Heart left ventricle (tissue), 16 donors: Measurements from ENCODE around the gene MAGEC3. TPM values are rescaled to one million over a fixed set of nuclear protein-coding genes. Genes with fewer than 3 reads are reported as not detected.

ENCODE experiments used
- ATAC-seq, 4 donors: fragments of 200-7000 bp; cut with Tn5 transposase; one replicate each; pipeline ENCODE4 v1.9.1; 2020 to 2022; ENCODE audit warnings: moderate library complexity in 4 of 4, mild to moderate bottlenecking in 3 of 4, moderate number of reproducible peaks in 1 of 4
- DNase-seq, 5 donors: peaks; one replicate each; pipeline ENCODE4 v3.0.0-alpha.2; 2020
- H3K27ac ChIP-seq, 12 donors: fragments of 200-600 bp; sonication (generic) in 4 of 12; one replicate each; pipeline versions ENCODE4 v1.5.0 to v1.8.0; 2016 to 2022; ENCODE audit warnings: mild to moderate bottlenecking in 2 of 12
- H3K27me3 ChIP-seq, 9 donors: fragments of 200-600 bp; sonication (generic) in 2 of 9; one replicate each; pipeline versions ENCODE4 v1.5.1 to v1.8.0; 2016 to 2022; ENCODE audit warnings: mild to moderate bottlenecking in 3 of 9
- H3K36me3 ChIP-seq, 9 donors: fragments of 200-600 bp; sonication (generic) in 2 of 9; one replicate each; pipeline versions ENCODE4 v1.5.0 to v1.8.0; 2018 to 2022; ENCODE audit warnings: mild to moderate bottlenecking in 2 of 9
- H3K4me1 ChIP-seq, 12 donors: fragments of 200-600 bp; sonication (generic) in 4 of 12; one replicate each; pipeline versions ENCODE4 v1.5.0 to v1.8.0; 2016 to 2022; ENCODE audit warnings: mild to moderate bottlenecking in 3 of 12
- H3K4me3 ChIP-seq, 12 donors: fragments of 200-600 bp; sonication (generic) in 4 of 12; one replicate each; pipeline versions ENCODE4 v1.5.0 to v1.8.0; 2017 to 2022; ENCODE audit warnings: mild to moderate bottlenecking in 9 of 12, moderate library complexity in 4 of 12
- H3K9me3 ChIP-seq, 12 donors: fragments of 200-600 bp; sonication (generic) in 4 of 12; one replicate each; pipeline versions ENCODE4 v1.5.0 to v1.8.0; 2016 to 2022; ENCODE audit warnings: mild to moderate bottlenecking in 1 of 12
- POLR2A ChIP-seq, 2 donors: fragments of 450-650 bp; IDR thresholded peaks; one replicate each; pipeline ENCODE4 v1.6.1; 2017; ENCODE audit warnings: antibody characterized with exemption in 2 of 2, mild to moderate bottlenecking in 2 of 2, moderate library complexity in 2 of 2
- WGBS, 4 donors: extraction: QIAGEN DNeasy Blood & Tissue Kit in 2 of 4; methylation state at CpG; one replicate each; pipeline versions ENCODE4 v1.1.5 to v1.1.7; 2013 to 2018; 5-methylcytosine and 5-hydroxymethylcytosine counted together
- intact Hi-C, 10 donors: fragments of 100-400 bp; cut with DNase I; formaldehyde crosslinking; loops; one replicate each; pipeline versions ENCODE4 v1.11.1 to v1.14.2; 2022
- polyA plus RNA-seq, 2 donors: library from polyadenylated mRNA; stranded (reverse); fragments of 200-250 nt; gene quantifications; one replicate each; pipeline ENCODE4 v1.2.3, GENCODE V29; 2013
- total RNA-seq, 9 donors: library from RNA; depleted of rRNA in 2 of 9; stranded (reverse); fragments of >200 nt in 2 of 9; fragmentation: NEBNext Ultra II Directional in 3 of 9; extraction: Animal tissue kit (Norgen Biotek cat#: 25700) in 3 of 9; gene quantifications; one replicate each; pipeline versions ENCODE4 v1.1.0 to v1.2.4, GENCODE V29; 2016 to 2023
- TF ChIP-seq, protein P1 (sequence below), 12 donors: fragments of 200-600 bp; sonication (generic) in 4 of 12; IDR thresholded peaks; one replicate each; pipeline versions ENCODE4 v1.5.0 to v1.8.0; 2018 to 2022; ENCODE audit warnings: antibody characterized with exemption in 12 of 12, mild to moderate bottlenecking in 5 of 12
- donor health status: ischemic (EF 13 %, LVEDD 7.1; RV severe dilation, severe dysfunction).
- donor health status: healthy with polysubstance abuse.
- donor health status: DM: no; HTN: yes; CAD: no.
- donor health status: DM: no; HTN: no; CAD: no.
- donor health status: ischemic (EF 25% LVEDD 6.9; RV normal size, moderate dysfunction).
- donor health status: ischemic (EF 25% LVEDD 5.7; RV mildly dilated, moderate dysfunction).
- donor health status: healthy.
- donor health status: DM: yes; HTN: yes; CAD: no.
- donor health status: ischemic (EF 35%, LVEDD 5.7; RV mildly dilated, moderate dysfunction).
- donor health status: nonischemic (EF 11% LVEDD 7.7; RV severe dilation, severe dysfunction).
- donor health status: DM: yes; HTN: yes; CAD: no.
- donor health status: PGD.
- donor health status: ischemic (EF 29% LVEDD 5.4; RV normal size, mild dysfunction).
- donor health status: nonischemic (EF 23%, LVEDD 6.1; RV moderate dilation, normal function).

Gene MAGEC3
- total and polyA plus RNA-seq, 11 donors = 0.29 to 0.69 TPM; not detected in 9

DNA sequence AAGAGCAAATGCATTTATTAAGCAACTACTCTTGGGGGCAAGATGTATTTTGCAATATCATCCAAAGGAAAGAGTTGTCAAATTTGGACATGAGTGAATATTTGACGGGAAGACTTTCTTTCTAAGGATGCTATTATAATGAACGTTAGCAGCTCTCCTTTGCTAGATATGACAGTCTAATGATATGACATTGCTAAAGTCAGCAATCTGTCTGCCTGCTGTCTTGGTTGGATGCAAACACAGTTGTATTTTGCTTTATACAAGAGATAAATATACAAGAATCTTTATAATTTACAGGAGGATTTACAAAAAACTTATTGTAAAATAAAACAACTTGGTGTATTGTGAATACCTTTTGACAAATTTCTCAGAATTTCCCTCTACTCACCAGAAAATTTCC is 103.1 kb downstream of the MAGEC3 start:
- Histone ChIP-seq H3K9me3 (peaks cover 0 to 5% (median 0%) of the 10 kb centered on the region in 12 donors), H3K27ac (no peak overlapping the region), H3K27me3 (no peaks in the 10 kb centered on the region), H3K36me3 (no peaks in the 10 kb centered on the region), H3K4me3 (no peak overlapping the region), H3K4me1 (no peaks in the 10 kb centered on the region)
- WGBS, 4 donors = 72 to 84% (median 75%) methylated on average over 2 of the region's 2 CpGs
- ATAC-seq (no peak), DNase-seq (no peak)
- intact Hi-C loops = no loop called here
- TF ChIP-seq POLR2A (IDR thresholded peaks at IDR 0.05) = no peak
- TF ChIP-seq, protein P1, sequence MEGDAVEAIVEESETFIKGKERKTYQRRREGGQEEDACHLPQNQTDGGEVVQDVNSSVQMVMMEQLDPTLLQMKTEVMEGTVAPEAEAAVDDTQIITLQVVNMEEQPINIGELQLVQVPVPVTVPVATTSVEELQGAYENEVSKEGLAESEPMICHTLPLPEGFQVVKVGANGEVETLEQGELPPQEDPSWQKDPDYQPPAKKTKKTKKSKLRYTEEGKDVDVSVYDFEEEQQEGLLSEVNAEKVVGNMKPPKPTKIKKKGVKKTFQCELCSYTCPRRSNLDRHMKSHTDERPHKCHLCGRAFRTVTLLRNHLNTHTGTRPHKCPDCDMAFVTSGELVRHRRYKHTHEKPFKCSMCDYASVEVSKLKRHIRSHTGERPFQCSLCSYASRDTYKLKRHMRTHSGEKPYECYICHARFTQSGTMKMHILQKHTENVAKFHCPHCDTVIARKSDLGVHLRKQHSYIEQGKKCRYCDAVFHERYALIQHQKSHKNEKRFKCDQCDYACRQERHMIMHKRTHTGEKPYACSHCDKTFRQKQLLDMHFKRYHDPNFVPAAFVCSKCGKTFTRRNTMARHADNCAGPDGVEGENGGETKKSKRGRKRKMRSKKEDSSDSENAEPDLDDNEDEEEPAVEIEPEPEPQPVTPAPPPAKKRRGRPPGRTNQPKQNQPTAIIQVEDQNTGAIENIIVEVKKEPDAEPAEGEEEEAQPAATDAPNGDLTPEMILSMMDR (IDR thresholded peaks at IDR 0.05) = no peak

DNA sequence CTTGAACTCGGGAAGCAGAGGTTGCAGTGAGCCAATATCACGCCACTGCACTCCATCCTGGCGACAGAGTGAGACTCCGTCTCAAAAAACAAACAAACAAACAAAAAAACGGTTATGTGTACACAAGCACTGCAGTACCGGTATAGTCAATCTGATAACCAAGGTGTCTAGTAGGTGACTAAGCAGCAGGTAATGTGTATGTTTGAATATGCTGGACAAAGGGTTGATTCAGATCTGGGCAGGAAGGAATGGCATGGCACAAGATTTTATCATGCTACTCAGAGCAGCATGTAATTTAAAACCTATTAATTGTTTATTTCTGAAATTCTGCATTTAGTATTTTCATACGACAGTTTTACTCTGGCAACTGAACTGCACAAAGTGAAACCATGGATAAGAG is 107.3 kb downstream of the MAGEC3 start:
- H3K27me3 ChIP-seq = no peaks in the 10 kb centered on the region
- ATAC-seq = no peak
- TF ChIP-seq, protein P1 (IDR thresholded peaks at IDR 0.05) = no peak
- no peak for TF ChIP-seq POLR2A (IDR thresholded peaks at IDR 0.05)

DNA sequence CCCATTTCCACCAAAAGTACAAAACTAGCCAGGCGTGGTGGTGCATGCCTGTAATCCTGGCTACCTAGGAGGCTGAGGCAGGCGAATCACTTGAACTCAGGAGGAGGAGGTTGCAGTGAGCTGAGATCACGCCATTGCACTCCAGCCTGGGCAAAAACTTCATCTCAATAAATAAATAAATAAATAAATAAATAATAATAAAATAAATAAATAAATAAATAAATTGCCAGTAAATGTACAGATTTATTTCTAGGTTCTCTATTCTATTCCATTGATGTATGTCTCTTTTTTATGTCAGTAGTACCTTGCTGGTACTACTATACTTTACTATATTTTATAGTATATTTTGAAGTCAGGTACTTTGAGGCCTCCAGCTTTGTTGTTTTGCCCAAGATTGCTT is 109.2 kb downstream of the MAGEC3 start:
- Histone ChIP-seq H3K27me3 (no peaks in the 10 kb centered on the region), H3K36me3 (no peaks in the 10 kb centered on the region), H3K27ac (no peak overlapping the region), H3K9me3 (no peaks in the 10 kb centered on the region), H3K4me1 (no peaks in the 10 kb centered on the region), H3K4me3 (no peak overlapping the region)
- DNase-seq (no peak), ATAC-seq (no peak)
- 79 to 89% (median 84%) methylated on average over 3 of the region's 3 CpGs for WGBS, 4 donors
- TF ChIP-seq POLR2A (IDR thresholded peaks at IDR 0.05) = no peak
- TF ChIP-seq, protein P1 (IDR thresholded peaks at IDR 0.05) = no peak
- intact Hi-C loops = no loop called here

More for the DNA sequence above, 107.3 kb downstream of the MAGEC3 start:
- Histone ChIP-seq H3K4me1 (no peaks in the 10 kb centered on the region), H3K36me3 (no peaks in the 10 kb centered on the region), H3K9me3 (no peaks in the 10 kb centered on the region), H3K4me3 (no peak overlapping the region), H3K27ac (no peak overlapping the region)
- no peak for DNase-seq
- intact Hi-C loops = no loop called here
- WGBS, 4 donors = 63 to 85% (median 70%) methylated on average over 7 of the region's 7 CpGs

Other genes with a start within 250 kb of the MAGEC3 start
- not detected for gene SPANXA2, start 248.6 kb upstream of the MAGEC3 start, total RNA-seq
- gene SPANXA2, start 248.6 kb upstream of the MAGEC3 start, polyA plus RNA-seq = not detected
- gene SPANXD, start 139.6 kb upstream of the MAGEC3 start, total RNA-seq = not detected
- not detected for gene SPANXD, start 139.6 kb upstream of the MAGEC3 start, polyA plus RNA-seq
- gene MAGEC1, start 65.6 kb downstream of the MAGEC3 start, total RNA-seq = not detected
- not detected for gene MAGEC1, start 65.6 kb downstream of the MAGEC3 start, polyA plus RNA-seq